ENCODE data around the gene PLCD3.

Gene PLCD3

GRCh38 chr17:45164734-45165269 lies 32.5 kb upstream of the PLCD3 start:
- Histone ChIP-seq H3K4me1 (ENCODE audit: control insufficient read depth, insufficient read depth, low read length) (peaks cover 6% of the 10 kb centered on the region), H3K4me3 (ENCODE audit: insufficient read depth, low read depth, low read length) (no peak overlapping the region), H3K27me3 (ENCODE audit: control insufficient read depth, insufficient read depth, low read length, poor library complexity, severe bottlenecking) (no peaks in the 10 kb centered on the region), H3K36me3 (ENCODE audit: control insufficient read depth, insufficient read depth, low read length) (peaks cover 3% of the 10 kb centered on the region), H3K27ac (ENCODE audit: insufficient read depth, low read depth, low read length, poor library complexity, severe bottlenecking) (no peak overlapping the region), H3K9me3 (ENCODE audit: control insufficient read depth, low read length) (no peaks in the 10 kb centered on the region)
- 94 to 97% methylated on average over 7 of the region's 7 CpGs for WGBS, 2 experiments

DNA sequence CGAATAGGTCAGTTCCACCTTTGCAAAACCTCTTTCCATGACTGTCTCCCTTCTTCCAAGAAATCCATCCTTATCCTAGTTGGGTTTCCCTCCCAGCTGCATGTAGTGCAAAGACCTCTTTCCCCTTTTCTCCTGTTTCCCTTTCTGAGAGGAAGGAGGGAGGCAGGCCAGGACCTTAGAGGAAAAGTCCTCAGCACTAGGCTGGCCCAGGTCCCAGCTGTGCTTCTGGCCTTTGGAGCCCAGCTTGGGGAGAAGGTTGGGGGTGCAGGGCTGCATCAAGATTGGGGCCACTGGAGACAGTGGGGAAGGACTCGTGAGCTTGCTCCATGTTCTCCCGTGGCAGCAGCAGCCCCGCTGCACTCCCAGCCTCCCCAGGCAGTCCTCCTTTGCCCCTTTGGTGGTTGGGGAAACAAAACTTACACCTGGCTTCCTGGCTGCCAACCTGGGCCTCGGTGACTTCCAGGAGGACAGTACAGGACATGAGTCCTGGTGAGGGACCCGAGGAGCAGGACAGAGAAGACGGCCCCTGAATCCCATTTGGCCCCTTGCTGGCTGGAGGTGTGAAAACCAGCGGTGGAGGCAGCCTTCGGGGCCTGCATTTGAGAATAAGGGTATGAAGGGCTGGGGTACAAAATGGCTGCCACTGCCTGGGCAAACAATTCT lies 29.8 kb upstream of the PLCD3 start:
- Histone ChIP-seq H3K27me3 (ENCODE audit: control insufficient read depth, insufficient read depth, low read length, poor library complexity, severe bottlenecking) (no peaks in the 10 kb centered on the region), H3K4me1 (ENCODE audit: control insufficient read depth, insufficient read depth, low read length) (peaks cover 9% of the 10 kb centered on the region), H3K9me3 (ENCODE audit: control insufficient read depth, low read length) (no peaks in the 10 kb centered on the region), H3K36me3 (ENCODE audit: control insufficient read depth, insufficient read depth, low read length) (peaks cover 3% of the 10 kb centered on the region), H3K4me3 (ENCODE audit: insufficient read depth, low read depth, low read length) (peak overlapping the region; percentile 42), H3K27ac (ENCODE audit: insufficient read depth, low read depth, low read length, poor library complexity, severe bottlenecking) (no peak overlapping the region)
- 73 to 77% methylated on average over 9 of the region's 9 CpGs for WGBS, 2 experiments

- H3K27ac ChIP-seq (ENCODE audit: insufficient read depth, low read depth, low read length, poor library complexity, severe bottlenecking), result peak within 1 kb of the TSS; percentile 98
- peaks cover 3% of the 10 kb centered on the region for H3K36me3 ChIP-seq (ENCODE audit: control insufficient read depth, insufficient read depth, low read length)
- WGBS, 2 experiments, result 0 to 1% methylated on average over 53 of the region's 53 CpGs
- no peaks in the 10 kb centered on the region for H3K9me3 ChIP-seq (ENCODE audit: control insufficient read depth, low read length)
- peaks cover 9% of the 10 kb centered on the region for H3K4me1 ChIP-seq (ENCODE audit: control insufficient read depth, insufficient read depth, low read length)
- peak within 1 kb of the TSS; percentile 89 for H3K4me3 ChIP-seq (ENCODE audit: insufficient read depth, low read depth, low read length)
- no peaks in the 10 kb centered on the region for H3K27me3 ChIP-seq (ENCODE audit: control insufficient read depth, insufficient read depth, low read length, poor library complexity, severe bottlenecking)
These were observed 29.1 kb upstream of the PLCD3 start, which contains the start of gene HEXIM2 for GRCh38 chr17:45161288-45162024. Gene HEXIM2, plus strand, starts transcription at chr17:45161875. Its CDS starts 919 bp downstream, at chr17:45162794.

GRCh38 chr17:45160447-45161287 lies 28.4 kb upstream of the PLCD3 start:
- Histone ChIP-seq H3K9me3 (ENCODE audit: control insufficient read depth, low read length) (no peaks in the 10 kb centered on the region), H3K36me3 (ENCODE audit: control insufficient read depth, insufficient read depth, low read length) (peaks cover 3% of the 10 kb centered on the region), H3K27ac (ENCODE audit: insufficient read depth, low read depth, low read length, poor library complexity, severe bottlenecking) (peak overlapping the region; percentile 98), H3K4me3 (ENCODE audit: insufficient read depth, low read depth, low read length) (peak overlapping the region; percentile 89), H3K4me1 (ENCODE audit: control insufficient read depth, insufficient read depth, low read length) (peaks cover 9% of the 10 kb centered on the region), H3K27me3 (ENCODE audit: control insufficient read depth, insufficient read depth, low read length, poor library complexity, severe bottlenecking) (no peaks in the 10 kb centered on the region)
- 1% methylated on average over 48 of the region's 48 CpGs for WGBS, 2 experiments

DNA sequence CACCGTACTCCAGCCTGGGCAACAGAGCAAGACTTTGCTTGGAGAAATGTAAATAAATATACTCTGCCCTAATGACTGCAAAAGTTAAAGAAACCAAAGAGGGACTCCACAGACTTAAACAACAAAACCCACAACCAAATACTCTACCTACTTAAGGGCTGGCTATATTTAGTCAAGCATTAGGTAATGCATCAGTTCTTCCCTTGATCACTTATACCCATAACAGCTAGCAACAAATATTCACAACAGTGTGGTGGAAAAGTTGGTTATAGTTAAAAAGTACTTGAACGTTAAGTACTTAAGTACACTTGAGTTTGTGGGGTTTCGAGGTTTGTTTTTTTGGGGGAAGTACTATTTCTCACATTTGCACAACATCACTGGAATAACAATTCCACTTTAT lies 23.9 kb upstream of the PLCD3 start:
- Histone ChIP-seq H3K4me3 (ENCODE audit: insufficient read depth, low read depth, low read length) (no peak overlapping the region), H3K9me3 (ENCODE audit: control insufficient read depth, low read length) (no peaks in the 10 kb centered on the region), H3K27me3 (ENCODE audit: control insufficient read depth, insufficient read depth, low read length, poor library complexity, severe bottlenecking) (no peaks in the 10 kb centered on the region), H3K36me3 (ENCODE audit: control insufficient read depth, insufficient read depth, low read length) (no peaks in the 10 kb centered on the region), H3K4me1 (ENCODE audit: control insufficient read depth, insufficient read depth, low read length) (peaks cover 9% of the 10 kb centered on the region), H3K27ac (ENCODE audit: insufficient read depth, low read depth, low read length, poor library complexity, severe bottlenecking) (no peak overlapping the region)
- WGBS, 2 experiments, result 92 to 98% methylated on average over 2 to 3 of the region's 3 CpGs

- H3K27ac ChIP-seq (ENCODE audit: insufficient read depth, low read depth, low read length, poor library complexity, severe bottlenecking), result no peak overlapping the region
- H3K9me3 ChIP-seq (ENCODE audit: control insufficient read depth, low read length), result no peaks in the 10 kb centered on the region
- H3K4me1 ChIP-seq (ENCODE audit: control insufficient read depth, insufficient read depth, low read length), result peaks cover 15% of the 10 kb centered on the region
- H3K4me3 ChIP-seq (ENCODE audit: insufficient read depth, low read depth, low read length), result no peak overlapping the region
- H3K36me3 ChIP-seq (ENCODE audit: control insufficient read depth, insufficient read depth, low read length), result no peaks in the 10 kb centered on the region
- 92 to 95% methylated on average over 2 of the region's 2 CpGs for WGBS, 2 experiments
- H3K27me3 ChIP-seq (ENCODE audit: control insufficient read depth, insufficient read depth, low read length, poor library complexity, severe bottlenecking), result no peaks in the 10 kb centered on the region
These were observed 23.2 kb upstream of the PLCD3 start for GRCh38 chr17:45155483-45155882.

DNA sequence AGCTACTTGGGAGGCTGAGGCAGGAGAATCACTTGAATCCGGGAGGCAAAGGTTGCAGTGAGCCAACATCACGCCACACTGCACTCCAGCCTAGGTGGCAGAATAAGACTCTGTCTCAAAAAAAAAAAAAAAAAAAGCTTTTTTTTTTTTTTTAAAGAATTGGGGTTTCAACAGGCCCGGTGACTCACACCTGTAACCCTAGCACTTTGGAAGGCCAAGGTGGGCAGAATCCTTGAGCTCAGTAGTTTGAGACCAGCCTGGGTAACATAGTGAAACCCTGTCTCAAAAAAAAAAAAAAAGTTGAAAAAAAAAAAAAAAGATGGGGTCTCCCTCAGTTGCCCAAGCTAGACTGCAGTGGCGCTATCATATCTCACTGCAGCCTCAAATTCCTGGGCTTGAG lies 22.7 kb upstream of the PLCD3 start:
- no peaks in the 10 kb centered on the region for H3K9me3 ChIP-seq (ENCODE audit: control insufficient read depth, low read length)
- no peak overlapping the region for H3K27ac ChIP-seq (ENCODE audit: insufficient read depth, low read depth, low read length, poor library complexity, severe bottlenecking)
- WGBS, 2 experiments, result 91 to 96% methylated on average over 4 of the region's 4 CpGs
- H3K36me3 ChIP-seq (ENCODE audit: control insufficient read depth, insufficient read depth, low read length), result no peaks in the 10 kb centered on the region
- no peaks in the 10 kb centered on the region for H3K27me3 ChIP-seq (ENCODE audit: control insufficient read depth, insufficient read depth, low read length, poor library complexity, severe bottlenecking)
- H3K4me1 ChIP-seq (ENCODE audit: control insufficient read depth, insufficient read depth, low read length), result peaks cover 15% of the 10 kb centered on the region
- H3K4me3 ChIP-seq (ENCODE audit: insufficient read depth, low read depth, low read length), result no peak overlapping the region

- peaks cover 11% of the 10 kb centered on the region for H3K4me1 ChIP-seq (ENCODE audit: control insufficient read depth, insufficient read depth, low read length)
- H3K4me3 ChIP-seq (ENCODE audit: insufficient read depth, low read depth, low read length), result peak overlapping the region; percentile 92
- no peak overlapping the region for H3K27ac ChIP-seq (ENCODE audit: insufficient read depth, low read depth, low read length, poor library complexity, severe bottlenecking)
- H3K36me3 ChIP-seq (ENCODE audit: control insufficient read depth, insufficient read depth, low read length), result no peaks in the 10 kb centered on the region
- WGBS, 2 experiments, result 48 to 56% methylated on average over 8 of the region's 8 CpGs
- no peaks in the 10 kb centered on the region for H3K27me3 ChIP-seq (ENCODE audit: control insufficient read depth, insufficient read depth, low read length, poor library complexity, severe bottlenecking)
- no peaks in the 10 kb centered on the region for H3K9me3 ChIP-seq (ENCODE audit: control insufficient read depth, low read length)
These were observed 18.8 kb upstream of the PLCD3 start for GRCh38 chr17:45150911-45151809.
